ENCODE results near the gene CEP295NL. TPM values are rescaled to one million over a fixed set of nuclear protein-coding genes. Genes with fewer than 3 reads are reported as not detected.
"Not testable (repeated sequence)": the region's sequence is repeated elsewhere in the genome, so short reads cannot be mapped to it uniquely, and the experiment has no call there.

CEP295NL gene
- total RNA-seq, 4 donors from 2014 or later = 0.78 to 6.6 (median 2.3) TPM

DNA sequence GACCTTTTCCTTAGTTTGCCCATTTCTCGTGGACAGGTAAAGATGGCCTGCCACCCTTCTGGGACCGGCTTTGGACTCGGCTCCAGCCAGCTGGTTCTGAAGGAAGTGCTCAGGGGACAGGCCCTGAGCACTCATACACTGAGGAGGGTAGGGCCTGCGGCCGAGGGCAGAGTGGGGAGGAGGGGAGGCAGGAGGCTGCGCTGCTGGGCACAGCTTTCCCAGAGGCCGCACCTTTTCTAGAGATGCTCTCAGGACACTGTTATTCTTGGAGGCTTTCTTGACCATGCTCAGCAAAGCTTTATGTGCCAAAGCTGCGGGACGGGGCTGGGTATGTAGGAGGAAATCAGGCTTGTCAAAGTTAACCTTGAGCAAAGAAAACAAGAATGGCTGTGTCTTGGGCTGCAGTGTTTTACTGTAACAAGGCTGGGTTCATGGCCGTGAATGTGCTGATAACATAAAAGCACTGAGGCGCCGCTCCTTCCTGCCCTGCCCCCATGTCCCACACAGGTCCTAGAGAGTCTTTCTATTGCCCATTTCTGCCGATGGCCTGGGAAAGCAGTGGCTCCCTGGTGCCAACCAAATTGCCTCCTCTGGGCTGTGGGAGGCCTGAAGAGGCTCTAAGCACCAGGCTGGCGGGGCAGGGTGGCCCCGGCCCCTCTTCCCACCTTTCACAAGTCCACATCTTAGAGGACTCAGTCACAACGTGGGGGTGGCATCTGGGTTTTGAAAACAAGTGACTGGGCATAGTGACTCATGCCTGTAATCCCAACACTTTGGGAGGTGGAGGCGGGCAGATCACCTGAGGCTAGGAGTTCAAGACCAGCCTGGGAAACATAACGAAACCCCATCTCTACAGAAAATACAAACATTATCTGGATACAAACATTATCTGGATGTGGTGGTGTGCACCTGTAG is 44.5 kb upstream of the CEP295NL start:
- H3K27ac ChIP-seq (replicated peaks in 1 of 4) = no peak overlapping the region
- WGBS = 82% methylated on average over 18 of the region's 18 CpGs
- no peaks in the 10 kb centered on the region for H3K27me3 ChIP-seq
- no peak for TF ChIP-seq EP300 (IDR thresholded peaks at IDR 0.05)
- no peak for TF ChIP-seq POLR2AphosphoS5 (IDR thresholded peaks at IDR 0.05)
- TF ChIP-seq CTCF (IDR thresholded peaks at IDR 0.05) = no peak
- no peak for TF ChIP-seq POLR2A (IDR thresholded peaks at IDR 0.05; ENCODE audit: low read depth)
- H3K36me3 ChIP-seq = no peaks in the 10 kb centered on the region
- DNase-seq (ENCODE audit: extremely low spot score) = no peak
- H3K4me3 ChIP-seq = no peak overlapping the region
- peaks cover 0 to 17% (median 16%) of the 10 kb centered on the region in 4 donors for H3K9me3 ChIP-seq
- intact Hi-C loops (cut with DNase I) = no loop called here
- H3K4me1 ChIP-seq = peaks cover 0 to 9% (median 8%) of the 10 kb centered on the region in 4 donors

DNA sequence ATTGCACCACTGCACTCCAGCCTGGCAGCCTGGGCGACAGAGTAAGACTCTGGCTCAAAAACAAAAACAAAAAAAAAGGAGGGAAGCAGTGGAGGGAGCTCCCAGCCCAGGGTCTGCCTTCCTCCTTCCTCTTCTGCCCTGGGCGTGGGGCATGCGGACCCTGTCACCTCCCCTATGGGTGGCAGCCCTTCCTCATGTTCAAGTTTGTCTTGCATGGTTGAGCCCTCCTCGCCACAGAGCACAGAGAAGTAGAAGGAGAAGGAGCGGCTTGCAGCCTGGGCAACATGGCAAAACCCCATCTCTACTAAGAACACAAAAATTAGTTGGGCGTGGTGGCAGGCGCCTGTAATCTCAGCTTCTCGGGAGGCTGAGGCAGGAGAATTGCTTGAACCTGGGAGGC is 43.6 kb upstream of the CEP295NL start:
- DNase-seq (ENCODE audit: extremely low spot score) = no peak
- Histone ChIP-seq H3K27ac (replicated peaks in 1 of 4) (no peak overlapping the region), H3K4me1 (peaks cover 0 to under 1% (median under 1%) of the 10 kb centered on the region in 4 donors), H3K36me3 (no peaks in the 10 kb centered on the region), H3K9me3 (peaks cover 0 to 17% (median 16%) of the 10 kb centered on the region in 4 donors), H3K27me3 (no peaks in the 10 kb centered on the region), H3K4me3 (no peak overlapping the region)
- 80% methylated on average over 8 of the region's 8 CpGs for WGBS
- TF ChIP-seq EP300 (IDR thresholded peaks at IDR 0.05) (no peak), POLR2A (IDR thresholded peaks at IDR 0.05; ENCODE audit: low read depth) (no peak), POLR2AphosphoS5 (IDR thresholded peaks at IDR 0.05) (no peak), CTCF (IDR thresholded peaks at IDR 0.05) (no peak)
- intact Hi-C loops (cut with DNase I) = no loop called here

DNA sequence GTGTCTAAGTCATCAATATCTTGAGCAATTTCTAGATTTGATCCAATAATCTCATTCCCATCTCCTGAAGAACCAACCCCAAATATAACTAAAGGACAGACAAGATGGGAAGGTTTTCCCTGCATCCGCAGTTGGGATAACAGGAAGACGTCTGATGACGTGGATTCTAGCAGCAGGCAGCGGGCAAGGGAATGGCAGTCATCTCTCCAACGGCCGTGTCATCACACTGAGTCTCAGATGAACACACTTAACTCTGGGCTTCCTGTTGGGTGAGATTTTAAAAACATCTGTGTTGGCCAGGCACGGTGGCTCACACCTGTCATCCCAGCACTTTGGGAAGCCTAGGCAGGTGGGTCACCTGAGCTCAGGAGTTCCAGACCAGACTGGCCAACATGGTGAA is 43.1 kb upstream of the CEP295NL start:
- no peak overlapping the region for H3K4me3 ChIP-seq
- intact Hi-C loops (cut with DNase I) = no loop called here
- H3K36me3 ChIP-seq = no peaks in the 10 kb centered on the region
- no peaks in the 10 kb centered on the region for H3K4me1 ChIP-seq
- no peaks in the 10 kb centered on the region for H3K27me3 ChIP-seq
- H3K9me3 ChIP-seq = peaks cover 0 to 12% (median 12%) of the 10 kb centered on the region in 4 donors
- TF ChIP-seq POLR2AphosphoS5 (IDR thresholded peaks at IDR 0.05) (no peak), POLR2A (IDR thresholded peaks at IDR 0.05; ENCODE audit: low read depth) (no peak), EP300 (IDR thresholded peaks at IDR 0.05) (no peak), CTCF (IDR thresholded peaks at IDR 0.05) (no peak)
- WGBS = 84% methylated on average over 6 of the region's 7 CpGs
- no peak for DNase-seq (ENCODE audit: extremely low spot score)
- H3K27ac ChIP-seq (replicated peaks in 1 of 4) = no peak overlapping the region

DNA sequence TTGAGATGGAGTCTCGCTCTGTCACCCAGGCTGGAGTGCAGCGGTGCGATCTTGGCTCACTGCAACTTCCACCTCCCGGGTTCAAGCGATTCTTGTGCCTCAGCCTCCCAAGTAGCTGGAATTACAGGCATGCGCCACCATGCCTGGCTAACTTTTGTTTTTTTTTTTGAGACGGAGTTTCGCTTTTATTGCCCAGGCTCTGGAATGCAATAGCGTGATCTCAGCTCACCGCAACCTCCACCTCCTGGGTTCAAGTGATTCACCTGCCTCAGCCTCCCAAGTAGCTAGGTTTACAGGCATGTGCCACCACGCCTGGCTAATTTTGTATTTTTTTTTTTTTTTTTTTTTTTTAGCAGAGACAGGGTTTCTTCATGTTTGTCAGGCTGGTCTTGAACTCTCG is 42.5 kb upstream of the CEP295NL start:
- H3K27me3 ChIP-seq; intact Hi-C loops (cut with DNase I); H3K9me3 ChIP-seq; H3K4me1 ChIP-seq; DNase-seq (ENCODE audit: extremely low spot score); H3K4me3 ChIP-seq; H3K36me3 ChIP-seq; H3K27ac ChIP-seq (replicated peaks in 1 of 4): not testable (repeated sequence)
- WGBS = 95% methylated on average over 12 of the region's 12 CpGs

DNA sequence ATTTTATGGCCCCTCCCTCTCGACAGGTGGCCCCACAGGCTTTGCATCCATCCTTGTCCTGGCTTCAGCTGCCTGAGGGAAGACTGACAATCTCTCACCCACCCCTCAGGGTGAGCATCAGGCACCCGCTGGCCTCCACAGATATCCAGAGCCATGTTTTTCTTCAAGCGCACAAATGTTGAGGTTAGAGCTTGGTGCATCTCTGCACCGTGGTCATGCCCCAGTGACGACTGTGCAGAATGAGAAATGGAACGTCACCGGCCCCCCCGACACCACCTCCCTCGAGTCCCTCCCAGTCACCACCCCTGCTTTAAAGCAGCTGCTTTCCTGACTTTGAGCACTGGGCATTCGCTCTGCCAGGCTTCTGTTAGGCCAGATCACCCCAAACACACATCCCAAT is 42.0 kb upstream of the CEP295NL start:
- WGBS = 78% methylated on average over 10 of the region's 10 CpGs

More for the DNA sequence above, 42.0 kb upstream of the CEP295NL start:
- H3K27ac ChIP-seq (replicated peaks in 1 of 4) = no peak overlapping the region
- DNase-seq (ENCODE audit: extremely low spot score) = no peak
- no peaks in the 10 kb centered on the region for H3K27me3 ChIP-seq
- no peaks in the 10 kb centered on the region for H3K36me3 ChIP-seq
- H3K4me3 ChIP-seq = no peak overlapping the region
- TF ChIP-seq POLR2A (IDR thresholded peaks at IDR 0.05; ENCODE audit: low read depth) = no peak
- TF ChIP-seq EP300 (IDR thresholded peaks at IDR 0.05) = no peak
- no peak for TF ChIP-seq POLR2AphosphoS5 (IDR thresholded peaks at IDR 0.05)
- TF ChIP-seq CTCF (IDR thresholded peaks at IDR 0.05) = no peak
- peaks cover 0 to under 1% (median under 1%) of the 10 kb centered on the region in 4 donors for H3K9me3 ChIP-seq
- intact Hi-C loops (cut with DNase I) = no loop called here
- no peaks in the 10 kb centered on the region for H3K4me1 ChIP-seq

All from esophagus muscularis mucosa (tissue), 4 donors.